CD4-positive, alpha-beta T cell treated with Interferon gamma for 1 hour (primary cell): ENCODE data around the gene SLC22A1.
"Not testable (repeated sequence)": the region's sequence is repeated elsewhere in the genome, so short reads cannot be mapped to it uniquely, and the experiment has no call there.

ENCODE experiments used
- DNase-seq: peaks from one replicate; pipeline ENCODE4 v3.0.0-alpha.2; 2020

SLC22A1 gene

GRCh38 chr6:160125105-160125504, 3.5 kb downstream of the SLC22A1 start:
- not testable (repeated sequence) for DNase-seq

- no peak for DNase-seq
Observed at GRCh38 chr6:160127270-160128124, 5.9 kb downstream of the SLC22A1 start.

- DNase-seq: no peak
Observed at GRCh38 chr6:160128125-160128683, 6.6 kb downstream of the SLC22A1 start.

GRCh38 chr6:160128879-160129516, 7.4 kb downstream of the SLC22A1 start:
- no peak for DNase-seq

- DNase-seq: no peak
Observed at GRCh38 chr6:160129881-160130615, 8.4 kb downstream of the SLC22A1 start.

- DNase-seq: no peak
Observed at GRCh38 chr6:160130729-160131484, 9.3 kb downstream of the SLC22A1 start.

- DNase-seq: no peak
Observed at GRCh38 chr6:160131636-160132296, 10.2 kb downstream of the SLC22A1 start.

- DNase-seq: no peak
Observed at GRCh38 chr6:160132297-160132637, 10.7 kb downstream of the SLC22A1 start.

GRCh38 chr6:160132776-160133338, 11.2 kb downstream of the SLC22A1 start:
- no peak for DNase-seq

GRCh38 chr6:160133441-160134336, 12.1 kb downstream of the SLC22A1 start:
- no peak for DNase-seq

GRCh38 chr6:160134337-160134751, 12.7 kb downstream of the SLC22A1 start:
- not testable (repeated sequence) for DNase-seq

GRCh38 chr6:160134779-160135547, 13.3 kb downstream of the SLC22A1 start:
- DNase-seq: no peak

GRCh38 chr6:160135907-160136655, 14.5 kb downstream of the SLC22A1 start:
- no peak for DNase-seq

GRCh38 chr6:160137130-160137988, 15.7 kb downstream of the SLC22A1 start:
- DNase-seq: no peak

GRCh38 chr6:160137989-160138835, 16.6 kb downstream of the SLC22A1 start:
- peak; percentile 33 for DNase-seq

GRCh38 chr6:160138839-160139419, 17.3 kb downstream of the SLC22A1 start:
- no peak for DNase-seq

- no peak for DNase-seq
Observed at GRCh38 chr6:160139420-160139851, 17.8 kb downstream of the SLC22A1 start.
